Measurements from ENCODE around the gene JAK1.

DNA sequence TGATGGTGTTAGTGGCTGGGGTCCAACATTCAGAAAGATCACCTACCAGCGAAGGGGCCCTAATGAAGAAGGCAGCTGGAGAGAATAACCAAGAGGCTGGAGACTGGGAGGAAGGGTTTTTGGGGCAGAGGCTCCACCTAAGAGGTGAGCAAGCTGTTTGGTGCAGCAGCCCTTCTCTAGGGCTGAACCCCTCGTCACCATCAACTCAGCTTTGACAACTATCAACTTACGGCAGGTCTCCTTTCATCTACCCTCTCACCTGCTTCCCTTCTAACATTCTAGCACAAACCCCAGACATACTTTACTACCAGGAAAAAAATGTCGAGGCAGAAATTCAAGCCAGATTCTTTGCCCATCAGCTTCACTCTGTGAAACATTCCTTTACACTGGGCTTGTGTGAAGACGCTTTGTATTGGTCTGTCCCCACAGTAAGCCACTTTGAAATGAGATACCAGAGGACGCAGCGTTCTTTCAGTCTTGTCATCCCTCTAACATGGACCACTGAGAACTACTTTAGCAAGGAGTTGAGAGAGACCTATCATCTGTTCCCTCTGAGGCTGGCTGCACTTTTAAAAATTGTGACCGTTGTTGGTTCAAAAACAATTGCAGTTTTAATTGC is 136.8 kb downstream of the JAK1 start:
- TF ChIP-seq, protein P1, sequence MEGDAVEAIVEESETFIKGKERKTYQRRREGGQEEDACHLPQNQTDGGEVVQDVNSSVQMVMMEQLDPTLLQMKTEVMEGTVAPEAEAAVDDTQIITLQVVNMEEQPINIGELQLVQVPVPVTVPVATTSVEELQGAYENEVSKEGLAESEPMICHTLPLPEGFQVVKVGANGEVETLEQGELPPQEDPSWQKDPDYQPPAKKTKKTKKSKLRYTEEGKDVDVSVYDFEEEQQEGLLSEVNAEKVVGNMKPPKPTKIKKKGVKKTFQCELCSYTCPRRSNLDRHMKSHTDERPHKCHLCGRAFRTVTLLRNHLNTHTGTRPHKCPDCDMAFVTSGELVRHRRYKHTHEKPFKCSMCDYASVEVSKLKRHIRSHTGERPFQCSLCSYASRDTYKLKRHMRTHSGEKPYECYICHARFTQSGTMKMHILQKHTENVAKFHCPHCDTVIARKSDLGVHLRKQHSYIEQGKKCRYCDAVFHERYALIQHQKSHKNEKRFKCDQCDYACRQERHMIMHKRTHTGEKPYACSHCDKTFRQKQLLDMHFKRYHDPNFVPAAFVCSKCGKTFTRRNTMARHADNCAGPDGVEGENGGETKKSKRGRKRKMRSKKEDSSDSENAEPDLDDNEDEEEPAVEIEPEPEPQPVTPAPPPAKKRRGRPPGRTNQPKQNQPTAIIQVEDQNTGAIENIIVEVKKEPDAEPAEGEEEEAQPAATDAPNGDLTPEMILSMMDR (IDR thresholded peaks at IDR 0.05), result no peak
- TF ChIP-seq TCF7L2 (IDR thresholded peaks at IDR 0.05; ENCODE audit: low read depth, low read length), result no peak
- no peak for TF ChIP-seq SIN3A (IDR thresholded peaks at IDR 0.05; ENCODE audit: borderline replicate concordance, insufficient read depth, low read depth, low read length)

All from Panc1 (cell line).